NOMO-1 (cell line): ENCODE data around the gene ATP5PO.
"Not testable (repeated sequence)": the region's sequence is repeated elsewhere in the genome, so short reads cannot be mapped to it uniquely, and the experiment has no call there.

Source experiments
- DNase-seq, 2 experiments: peaks; one replicate each; lab custom pipeline; 2025; ENCODE audit not compliant: unreplicated experiment in 2 of 2; lab: John Stamatoyannopoulos, UW

Gene ATP5PO

GRCh38 chr21:33872881-33873515 lies 42.6 kb downstream of the ATP5PO start:
- DNase-seq: no peak

- no peak for DNase-seq
These were observed 44.4 kb downstream of the ATP5PO start for GRCh38 chr21:33871171-33871570.

- no peak for DNase-seq
These were observed 44.8 kb downstream of the ATP5PO start for GRCh38 chr21:33870768-33871167.

- no peak for DNase-seq
These were observed 45.7 kb downstream of the ATP5PO start for GRCh38 chr21:33869873-33870272.

- DNase-seq: not testable (repeated sequence)
These were observed 47.7 kb downstream of the ATP5PO start for GRCh38 chr21:33867868-33868267.

- DNase-seq: no peak
These were observed 48.8 kb downstream of the ATP5PO start for GRCh38 chr21:33866826-33867225.

GRCh38 chr21:33865996-33866575 lies 49.5 kb downstream of the ATP5PO start:
- DNase-seq: no peak

- DNase-seq: no peak
These were observed 50.4 kb downstream of the ATP5PO start for GRCh38 chr21:33865176-33865575.

- no peak for DNase-seq
These were observed 51.5 kb downstream of the ATP5PO start for GRCh38 chr21:33864150-33864549.

GRCh38 chr21:33863191-33863590 lies 52.4 kb downstream of the ATP5PO start:
- DNase-seq: not testable (repeated sequence)

- no peak for DNase-seq
These were observed 54.5 kb downstream of the ATP5PO start for GRCh38 chr21:33861125-33861524.

- DNase-seq: no peak
These were observed 55.2 kb downstream of the ATP5PO start for GRCh38 chr21:33860332-33860879.

GRCh38 chr21:33859373-33860102 lies 56.1 kb downstream of the ATP5PO start:
- no peak for DNase-seq

- no peak for DNase-seq
These were observed 56.8 kb downstream of the ATP5PO start for GRCh38 chr21:33858667-33859372.

- DNase-seq: no peak
These were observed 57.5 kb downstream of the ATP5PO start for GRCh38 chr21:33857846-33858666.

GRCh38 chr21:33856893-33857527 lies 58.6 kb downstream of the ATP5PO start:
- no peak for DNase-seq

- no peak for DNase-seq
These were observed 60.4 kb downstream of the ATP5PO start for GRCh38 chr21:33855190-33855589.

- no peak for DNase-seq
These were observed 61.0 kb downstream of the ATP5PO start for GRCh38 chr21:33854604-33855003.
